ENCODE results near the gene FKBP5. TPM values are rescaled to one million over a fixed set of nuclear protein-coding genes. Genes with fewer than 3 reads are reported as not detected.
A peak's percentile ranks its signal among the peaks of the same experiment; 100 is the strongest.

The FKBP5 gene
- total RNA-seq, 1 donor from 2014 or later = 142 TPM

- Histone ChIP-seq H3K9me3 (peaks cover 7% of the 10 kb centered on the region), H3K4me1 (peaks cover 5% of the 10 kb centered on the region), H3K27me3 (no peaks in the 10 kb centered on the region), H3K4me3 (no peak overlapping the region), H3K27ac (no peak overlapping the region), H3K36me3 (no peaks in the 10 kb centered on the region)
- ATAC-seq (peak; percentile 89), DNase-seq (peak; percentile 60)
- intact Hi-C loops (cut with DNase I) = no loop called here
- peak; percentile 85 for TF ChIP-seq CTCF (IDR thresholded peaks at IDR 0.05)
Observed at GRCh38 chr6:35552285-35552917, 136.3 kb downstream of the FKBP5 start.

- peaks cover 7% of the 10 kb centered on the region for H3K9me3 ChIP-seq
- no peaks in the 10 kb centered on the region for H3K36me3 ChIP-seq
- no peak for TF ChIP-seq CTCF (IDR thresholded peaks at IDR 0.05)
- DNase-seq (no peak), ATAC-seq (no peak)
- no peaks in the 10 kb centered on the region for H3K27me3 ChIP-seq
- no peak overlapping the region for H3K27ac ChIP-seq
- no peak overlapping the region for H3K4me3 ChIP-seq
- intact Hi-C loops (cut with DNase I) = no loop called here
- H3K4me1 ChIP-seq = peaks cover 5% of the 10 kb centered on the region
Observed at GRCh38 chr6:35550437-35550836, 138.3 kb downstream of the FKBP5 start.

GRCh38 chr6:35547676-35548075 lies 141.0 kb downstream of the FKBP5 start:
- no peak for DNase-seq
- peaks cover 7% of the 10 kb centered on the region for H3K9me3 ChIP-seq
- H3K4me1 ChIP-seq = peaks cover 5% of the 10 kb centered on the region
- H3K27ac ChIP-seq = no peak overlapping the region
- H3K4me3 ChIP-seq = no peak overlapping the region
- H3K36me3 ChIP-seq = no peaks in the 10 kb centered on the region
- TF ChIP-seq CTCF (IDR thresholded peaks at IDR 0.05) = no peak
- no peaks in the 10 kb centered on the region for H3K27me3 ChIP-seq
- no peak for ATAC-seq
- intact Hi-C loops (cut with DNase I) = no loop called here

GRCh38 chr6:35544769-35545361 lies 143.8 kb downstream of the FKBP5 start:
- no peak for TF ChIP-seq CTCF (IDR thresholded peaks at IDR 0.05)
- no peak for DNase-seq
- H3K27me3 ChIP-seq = no peaks in the 10 kb centered on the region
- H3K9me3 ChIP-seq = peaks cover under 1% of the 10 kb centered on the region
- H3K4me1 ChIP-seq = peaks cover 5% of the 10 kb centered on the region
- H3K27ac ChIP-seq = no peak overlapping the region
- ATAC-seq = peak; percentile 30
- no peak overlapping the region for H3K4me3 ChIP-seq
- intact Hi-C loops (cut with DNase I) = no loop called here
- no peaks in the 10 kb centered on the region for H3K36me3 ChIP-seq

- Histone ChIP-seq H3K4me1 (peaks cover 5% of the 10 kb centered on the region), H3K27me3 (no peaks in the 10 kb centered on the region), H3K27ac (peak overlapping the region; percentile 51), H3K4me3 (peak overlapping the region; percentile 19), H3K9me3 (no peaks in the 10 kb centered on the region), H3K36me3 (no peaks in the 10 kb centered on the region)
- no peak for TF ChIP-seq CTCF (IDR thresholded peaks at IDR 0.05)
- ATAC-seq (peak; percentile 89), DNase-seq (peak; percentile 77)
- intact Hi-C loops (cut with DNase I) = no loop called here
Observed at GRCh38 chr6:35543459-35544193, 145.1 kb downstream of the FKBP5 start.

All from upper lobe of right lung (tissue), 1 donor.